Pancreas (tissue), 10 donors: ENCODE results near the gene TAGLN2. TPM values are rescaled to one million over a fixed set of nuclear protein-coding genes. Genes with fewer than 3 reads are reported as not detected.

Experiments used
- ATAC-seq, 4 donors: fragments of 200-7000 bp; cut with Tn5 transposase; one replicate each; pipeline versions ENCODE4 v1.8.0 to v1.9.1; 2020; ENCODE audit warnings: mild to moderate bottlenecking in 4 of 4, moderate library complexity in 4 of 4
- DNase-seq, 6 donors: peaks; one replicate each; pipeline ENCODE4 v3.0.0-alpha.2; 2020
- FAIRE-seq: peaks from 2 replicates; lab custom pipeline; 2012; peaks lifted over from hg19 to GRCh38; lab: Jason Lieb, UNC
- H3K27ac ChIP-seq, 4 donors: fragments of 200-600 bp; sonication (generic); 1 replicate in 3 of 4; 2 replicates in 1 of 4; pipeline versions ENCODE4 v1.5.0 to v1.8.0; 2020
- H3K27me3 ChIP-seq, 4 donors: fragments of 200-600 bp; one replicate each; pipeline ENCODE4 v1.8.0; 2021
- H3K36me3 ChIP-seq, 3 donors: fragments of 200-600 bp; sonication (generic) in 1 of 3; one replicate each; pipeline versions ENCODE4 v1.5.0 to v1.8.0; 2020 to 2021
- H3K4me1 ChIP-seq, 3 donors: fragments of 200-600 bp; one replicate each; pipeline ENCODE4 v1.8.0; 2021
- H3K4me3 ChIP-seq, 4 donors: fragments of 200-600 bp; sonication (generic) in 2 of 4; one replicate each; pipeline versions ENCODE4 v1.5.0 to v1.8.0; 2020 to 2021
- H3K9me3 ChIP-seq, 4 donors: fragments of 200-600 bp; one replicate each; pipeline ENCODE4 v1.8.0; 2021
- whole genome bisulfite sequencing, 2 donors: extraction: QIAGEN DNeasy Blood & Tissue Kit; methylation state at CpG; one replicate each; pipeline ENCODE4 v1.1.7; 2013; 5-methylcytosine and 5-hydroxymethylcytosine counted together
- intact Hi-C, 3 donors: fragments of 100-400 bp; cut with DNase I; formaldehyde crosslinking; loops; one replicate each; pipeline versions ENCODE4 v1.11.1 to v1.14.2; 2022
- polyA plus RNA-seq, 2 donors: library from polyadenylated mRNA; stranded (reverse); fragments of 200-250 nt; gene quantifications; one replicate each; pipeline ENCODE4 v1.2.3, GENCODE V29; 2013
- total RNA-seq, 6 donors: library from RNA; stranded (reverse); fragmentation: NEBNext Ultra II Directional in 4 of 6; extraction: Animal tissue kit (Norgen Biotek cat#: 25700) in 4 of 6; gene quantifications; one replicate each; pipeline versions ENCODE4 v1.2.1 to v1.2.4, GENCODE V29; 2021 to 2023
- TF ChIP-seq, protein P1 (sequence below), 4 donors: fragments of 200-600 bp; sonication (generic) in 3 of 4; IDR thresholded peaks; one replicate each; pipeline versions ENCODE4 v1.5.0 to v1.8.0; 2021; ENCODE audit warnings: antibody characterized with exemption in 4 of 4
- donor health status: healthy with polysubstance abuse.
- donor health status: DM: no; HTN: no; CAD: no; lungs with moderate emphysema.
- donor health status: DM: no; HTN: no; CAD: no.
- donor health status: control.
- donor health status: control.
- donor health status: Bipolar disorder and iron deficiency.
- donor health status: DM: yes; HTN: yes; CAD: no.
- donor health status: DM: no; HTN: no; CAD: no.
- donor health status: DM: no; HTN: no; CAD: no.
- donor health status: DM: yes; HTN: yes; CAD: no.

Gene TAGLN2
- total and polyA plus RNA-seq, 8 donors = 93.2 to 242 (median 159) TPM

DNA sequence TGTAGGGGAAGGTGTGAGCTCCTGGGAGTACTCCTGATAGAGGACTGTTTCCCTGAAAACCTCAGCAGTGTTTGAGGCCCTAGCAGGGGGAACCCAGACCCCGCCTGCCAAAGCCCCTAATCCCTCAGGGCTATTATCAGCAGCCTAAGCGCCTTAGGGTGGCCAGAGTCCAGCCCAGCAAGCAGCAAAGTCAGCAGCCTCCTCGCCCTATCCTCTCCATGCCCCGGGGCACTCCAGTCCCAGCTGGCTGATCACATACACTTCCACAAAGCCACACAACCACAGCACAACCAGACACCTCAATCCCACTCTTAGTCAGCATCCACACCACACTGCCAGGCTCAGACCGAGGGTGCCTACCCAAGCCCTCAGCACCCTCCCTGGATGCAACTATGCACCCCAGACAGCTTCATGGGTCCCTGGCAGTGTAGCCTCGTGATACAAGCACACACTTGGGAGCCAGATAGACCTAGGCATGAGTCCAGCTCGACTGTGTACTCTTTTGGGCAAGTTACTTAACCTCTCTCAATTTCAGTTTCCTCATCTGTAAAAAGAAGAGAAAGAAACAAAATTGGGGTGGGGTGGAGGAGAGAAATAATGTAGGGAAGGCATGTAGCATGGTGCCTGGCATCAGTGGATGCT, 13.0 kb upstream of the TAGLN2 start:
- no peak for ATAC-seq
- WGBS, 2 donors = 57 to 66% methylated on average over 7 of the region's 7 CpGs
- intact Hi-C loops = loop anchor here in 1 of 3 donors (5.0 kb wide), 1 partner anchor 64 kb away; no protein-coding TSS in a partner anchor
- no peaks in the 10 kb centered on the region for H3K27me3 ChIP-seq
- TF ChIP-seq, protein P1, sequence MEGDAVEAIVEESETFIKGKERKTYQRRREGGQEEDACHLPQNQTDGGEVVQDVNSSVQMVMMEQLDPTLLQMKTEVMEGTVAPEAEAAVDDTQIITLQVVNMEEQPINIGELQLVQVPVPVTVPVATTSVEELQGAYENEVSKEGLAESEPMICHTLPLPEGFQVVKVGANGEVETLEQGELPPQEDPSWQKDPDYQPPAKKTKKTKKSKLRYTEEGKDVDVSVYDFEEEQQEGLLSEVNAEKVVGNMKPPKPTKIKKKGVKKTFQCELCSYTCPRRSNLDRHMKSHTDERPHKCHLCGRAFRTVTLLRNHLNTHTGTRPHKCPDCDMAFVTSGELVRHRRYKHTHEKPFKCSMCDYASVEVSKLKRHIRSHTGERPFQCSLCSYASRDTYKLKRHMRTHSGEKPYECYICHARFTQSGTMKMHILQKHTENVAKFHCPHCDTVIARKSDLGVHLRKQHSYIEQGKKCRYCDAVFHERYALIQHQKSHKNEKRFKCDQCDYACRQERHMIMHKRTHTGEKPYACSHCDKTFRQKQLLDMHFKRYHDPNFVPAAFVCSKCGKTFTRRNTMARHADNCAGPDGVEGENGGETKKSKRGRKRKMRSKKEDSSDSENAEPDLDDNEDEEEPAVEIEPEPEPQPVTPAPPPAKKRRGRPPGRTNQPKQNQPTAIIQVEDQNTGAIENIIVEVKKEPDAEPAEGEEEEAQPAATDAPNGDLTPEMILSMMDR (IDR thresholded peaks at IDR 0.05) = no peak
- no peak for DNase-seq
- no peak for FAIRE-seq
- H3K4me1 ChIP-seq = no peaks in the 10 kb centered on the region
- no peaks in the 10 kb centered on the region for H3K36me3 ChIP-seq
- no peaks in the 10 kb centered on the region for H3K9me3 ChIP-seq
- no peak overlapping the region for H3K27ac ChIP-seq
- no peak overlapping the region for H3K4me3 ChIP-seq

DNA sequence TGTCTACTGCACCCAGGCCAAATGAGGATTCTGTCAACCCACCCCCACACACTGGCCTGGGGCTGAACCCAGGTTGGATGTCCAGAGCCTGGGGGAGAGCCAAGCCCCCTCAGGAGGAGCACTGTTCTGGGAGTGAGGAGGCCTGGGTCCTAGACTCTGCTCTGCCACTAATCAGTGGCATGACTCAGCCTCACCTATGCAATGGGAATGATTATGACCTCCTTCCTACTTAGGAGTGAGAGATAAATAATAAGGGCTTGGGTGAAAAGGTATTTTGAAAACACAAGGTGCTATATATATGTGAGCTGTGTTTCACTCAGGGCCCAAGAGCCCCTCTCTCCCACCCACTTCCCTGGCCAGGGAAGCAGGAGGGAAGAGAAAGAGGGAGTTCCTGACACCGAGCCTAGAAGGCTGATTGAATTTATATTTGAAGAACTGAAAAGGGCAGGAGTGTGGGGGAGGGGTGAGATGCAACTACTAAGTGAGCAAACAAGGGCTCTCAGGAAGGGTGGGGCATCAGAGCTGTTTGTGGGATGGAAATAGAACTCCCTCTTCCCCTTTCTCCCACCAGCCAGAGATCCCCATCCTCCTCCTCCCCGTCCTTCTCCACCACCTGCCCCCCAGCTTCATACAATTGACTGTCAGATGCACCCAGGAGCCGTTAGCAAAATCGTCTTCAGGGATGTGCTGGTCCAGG, 11.9 kb upstream of the TAGLN2 start:
- Histone ChIP-seq H3K27me3 (no peaks in the 10 kb centered on the region), H3K27ac (no peak overlapping the region), H3K4me1 (no peaks in the 10 kb centered on the region), H3K9me3 (no peaks in the 10 kb centered on the region), H3K36me3 (no peaks in the 10 kb centered on the region), H3K4me3 (no peak overlapping the region)
- TF ChIP-seq, protein P1 (IDR thresholded peaks at IDR 0.05) = no peak
- intact Hi-C loops = loop anchor here in 2 of 3 donors (2.0 to 5.0 kb wide), 2 partner anchors 65 to 70 kb away; no protein-coding TSS in a partner anchor
- FAIRE-seq = no peak
- DNase-seq = peak in 1 of 6 donors; percentile 50
- 52 to 53% methylated on average over 4 of the region's 4 CpGs for WGBS, 2 donors
- ATAC-seq = no peak

DNA sequence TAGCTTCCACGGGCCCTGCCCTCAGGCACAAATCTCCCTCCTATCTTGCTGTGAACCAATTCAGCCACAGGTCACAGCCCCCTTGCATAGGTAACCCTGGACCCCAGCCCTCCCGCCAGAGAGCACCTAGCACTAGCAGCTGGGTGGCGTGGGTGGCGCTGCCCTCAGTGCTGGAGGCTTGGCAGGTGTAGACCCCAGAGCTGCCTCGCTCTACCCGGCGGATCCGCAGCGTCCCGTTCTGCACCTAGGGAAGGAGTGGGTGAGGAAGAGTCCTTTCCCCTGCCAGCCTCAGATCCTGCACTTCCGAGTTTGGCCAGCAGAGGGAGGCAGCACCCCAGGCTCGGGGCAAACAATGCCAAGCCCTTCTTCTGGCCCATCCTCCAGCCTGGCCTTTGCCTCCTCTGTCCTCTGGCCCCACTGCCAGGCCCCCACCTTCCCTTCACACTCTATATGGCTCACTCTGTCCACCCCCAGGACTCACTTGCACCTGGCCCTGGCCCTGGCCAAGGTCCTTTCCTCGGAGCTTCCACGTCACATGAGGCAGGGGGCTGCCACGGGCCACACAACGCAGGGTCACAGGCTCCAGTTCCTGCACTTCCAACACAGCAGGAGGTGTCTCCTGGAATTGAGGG, 11.1 kb upstream of the TAGLN2 start:
- Histone ChIP-seq H3K27ac (no peak overlapping the region), H3K9me3 (no peaks in the 10 kb centered on the region), H3K4me1 (no peaks in the 10 kb centered on the region), H3K27me3 (no peaks in the 10 kb centered on the region), H3K36me3 (no peaks in the 10 kb centered on the region), H3K4me3 (no peak overlapping the region)
- WGBS, 2 donors = 27 to 29% methylated on average over 15 to 16 of the region's 16 CpGs
- ATAC-seq = peak; percentile 78 to 95 (median 90)
- intact Hi-C loops = loop anchor here in 2 of 3 donors (2.0 to 5.0 kb wide), 2 partner anchors 66 to 70 kb away; no protein-coding TSS in a partner anchor
- TF ChIP-seq, protein P1 (IDR thresholded peaks at IDR 0.05) = peak; percentile 92 to 99 (median 95)
- FAIRE-seq = no peak
- peak; percentile 59 to 96 (median 86) for DNase-seq

DNA sequence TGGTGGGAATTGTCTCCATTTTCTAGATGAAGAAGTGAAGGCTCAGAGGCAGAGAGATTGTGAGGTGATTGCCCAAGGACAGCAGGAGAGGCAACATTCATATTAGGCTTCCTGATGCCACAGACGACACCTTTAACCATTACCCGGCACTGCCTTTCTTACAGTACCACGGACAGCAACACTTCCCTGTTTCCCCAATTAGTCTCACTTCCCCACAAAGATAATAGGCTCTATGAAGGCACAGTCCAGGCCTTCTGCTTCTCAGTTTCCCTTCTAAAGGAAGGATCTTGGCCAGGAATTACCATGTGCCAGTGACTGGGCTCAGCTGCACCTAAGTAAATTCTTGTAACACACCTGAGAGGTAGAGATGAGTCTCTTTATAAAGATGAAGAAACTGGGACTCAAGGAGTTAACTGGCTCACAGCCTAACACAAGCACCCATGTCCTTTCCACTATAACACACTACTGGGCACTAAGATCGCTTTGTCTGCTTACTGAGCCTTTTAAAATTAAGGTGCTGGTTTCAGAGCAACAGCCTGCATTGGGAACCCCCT, 10.5 kb upstream of the TAGLN2 start:
- DNase-seq (no peak), ATAC-seq (peak in 2 of 4 donors; percentile 22 to 44), FAIRE-seq (no peak)
- H3K27ac ChIP-seq = no peak overlapping the region
- H3K4me1 ChIP-seq = no peaks in the 10 kb centered on the region
- no peaks in the 10 kb centered on the region for H3K9me3 ChIP-seq
- H3K27me3 ChIP-seq = no peaks in the 10 kb centered on the region
- no peak overlapping the region for H3K4me3 ChIP-seq
- H3K36me3 ChIP-seq = no peaks in the 10 kb centered on the region
- WGBS, 2 donors = 82 to 87% methylated on average over 4 of the region's 4 CpGs
- TF ChIP-seq, protein P1 (IDR thresholded peaks at IDR 0.05) = no peak
- intact Hi-C loops = loop anchor here in 2 of 3 donors (2.0 to 5.0 kb wide), 2 partner anchors 67 to 71 kb away; no protein-coding TSS in a partner anchor
